Suprapubic skin (tissue), 4 donors: ENCODE results near the gene MAPK7. TPM values are rescaled to one million over a fixed set of nuclear protein-coding genes. Genes with fewer than 3 reads are reported as not detected.
A peak's percentile ranks its signal among the peaks of the same experiment; 100 is the strongest.

ENCODE experiments used
- DNase-seq, 2 donors: peaks; one replicate each; pipeline ENCODE4 v3.0.0-alpha.2; 2019; ENCODE audit warnings: low spot score in 2 of 2
- H3K27ac ChIP-seq: fragments of 200-600 bp; sonication (generic); one replicate; pipeline ENCODE4 v1.5.1; 2019
- H3K27me3 ChIP-seq: fragments of 200-600 bp; sonication (generic); one replicate; pipeline ENCODE4 v1.5.1; 2019
- H3K36me3 ChIP-seq: fragments of 200-600 bp; sonication (generic); one replicate; pipeline ENCODE4 v1.5.1; 2019
- H3K4me1 ChIP-seq: fragments of 200-600 bp; sonication (generic); one replicate; pipeline ENCODE4 v1.5.1; 2019
- H3K4me3 ChIP-seq: fragments of 200-600 bp; sonication (generic); one replicate; pipeline ENCODE4 v1.5.1; 2019; ENCODE audit warnings: mild to moderate bottlenecking
- H3K9me3 ChIP-seq: fragments of 200-600 bp; sonication (generic); one replicate; pipeline ENCODE4 v1.5.1; 2019
- CTCF ChIP-seq, 2 donors: fragments of 200-600 bp in 1 of 2; fragments of 450-650 bp in 1 of 2; sonication (generic) in 1 of 2; IDR thresholded peaks; one replicate each; pipeline ENCODE4 v1.5.1; 2016 to 2019; ENCODE audit warnings: antibody characterized with exemption in 2 of 2, mild to moderate bottlenecking in 1 of 2, moderate library complexity in 1 of 2
- EP300 ChIP-seq: sonication (generic); formaldehyde crosslinking; IDR thresholded peaks from one replicate; pipeline ENCODE4 v1.6.1; 2017; ENCODE audit warnings: antibody characterized with exemption
- POLR2A ChIP-seq, 2 donors: fragments of 450-650 bp; IDR thresholded peaks; one replicate each; pipeline ENCODE4 v1.6.1; 2017; ENCODE audit warnings: antibody characterized with exemption in 2 of 2, mild to moderate bottlenecking in 2 of 2, moderate library complexity in 2 of 2
- POLR2AphosphoS5 ChIP-seq, 3 donors: sonication (generic); formaldehyde crosslinking; IDR thresholded peaks; one replicate each; pipeline ENCODE4 v1.6.1; 2017; ENCODE audit warnings: antibody characterized with exemption in 3 of 3
- WGBS: methylation state at CpG from one replicate; pipeline ENCODE4 v1.1.5; 2018; 5-methylcytosine and 5-hydroxymethylcytosine counted together
- total RNA-seq, 4 donors: library from RNA; depleted of rRNA; stranded (reverse); fragments of >200 nt; gene quantifications; one replicate each; pipeline ENCODE4 v1.1.0, GENCODE V29; 2016

MAPK7 gene
- total RNA-seq, 4 donors from 2014 or later = 30.9 to 47.1 (median 43.6) TPM

DNA sequence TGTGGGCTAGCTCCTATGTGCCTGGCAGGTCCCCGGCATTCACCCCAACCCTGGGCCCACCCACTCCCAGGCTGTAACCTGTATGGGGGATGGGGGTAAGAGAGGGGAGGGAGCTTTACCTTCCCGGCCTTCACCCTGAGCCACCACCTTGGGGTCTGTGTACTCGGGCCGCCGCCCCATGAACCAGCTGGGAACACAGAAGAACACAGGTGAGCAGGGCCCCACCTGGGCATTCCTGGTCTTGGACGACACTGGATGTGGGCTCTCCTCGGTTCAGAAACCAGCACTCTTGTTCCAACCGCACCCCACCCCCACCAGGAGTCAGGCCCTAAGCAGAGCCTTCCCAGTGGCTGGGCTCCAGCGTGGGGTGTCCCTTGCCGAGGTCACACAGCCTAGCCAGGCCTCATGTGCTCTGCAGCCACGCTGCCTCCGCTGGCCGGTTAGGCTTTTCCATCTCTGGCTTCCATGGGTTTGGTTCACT lies 34.6 kb upstream of the MAPK7 start:
- H3K36me3 ChIP-seq = no peaks in the 10 kb centered on the region
- 82% methylated on average over 12 of the region's 13 CpGs for WGBS
- H3K4me1 ChIP-seq = peaks cover 72% of the 10 kb centered on the region
- H3K4me3 ChIP-seq = no peak overlapping the region
- H3K9me3 ChIP-seq = no peaks in the 10 kb centered on the region
- peak in 1 of 2 donors; percentile 79 for DNase-seq
- no peak overlapping the region for H3K27ac ChIP-seq
- TF ChIP-seq POLR2AphosphoS5 (IDR thresholded peaks at IDR 0.05) = no peak
- TF ChIP-seq POLR2A (IDR thresholded peaks at IDR 0.05) = no peak
- TF ChIP-seq EP300 = no peak
- no peak for TF ChIP-seq CTCF (IDR thresholded peaks at IDR 0.05)
- no peaks in the 10 kb centered on the region for H3K27me3 ChIP-seq

DNA sequence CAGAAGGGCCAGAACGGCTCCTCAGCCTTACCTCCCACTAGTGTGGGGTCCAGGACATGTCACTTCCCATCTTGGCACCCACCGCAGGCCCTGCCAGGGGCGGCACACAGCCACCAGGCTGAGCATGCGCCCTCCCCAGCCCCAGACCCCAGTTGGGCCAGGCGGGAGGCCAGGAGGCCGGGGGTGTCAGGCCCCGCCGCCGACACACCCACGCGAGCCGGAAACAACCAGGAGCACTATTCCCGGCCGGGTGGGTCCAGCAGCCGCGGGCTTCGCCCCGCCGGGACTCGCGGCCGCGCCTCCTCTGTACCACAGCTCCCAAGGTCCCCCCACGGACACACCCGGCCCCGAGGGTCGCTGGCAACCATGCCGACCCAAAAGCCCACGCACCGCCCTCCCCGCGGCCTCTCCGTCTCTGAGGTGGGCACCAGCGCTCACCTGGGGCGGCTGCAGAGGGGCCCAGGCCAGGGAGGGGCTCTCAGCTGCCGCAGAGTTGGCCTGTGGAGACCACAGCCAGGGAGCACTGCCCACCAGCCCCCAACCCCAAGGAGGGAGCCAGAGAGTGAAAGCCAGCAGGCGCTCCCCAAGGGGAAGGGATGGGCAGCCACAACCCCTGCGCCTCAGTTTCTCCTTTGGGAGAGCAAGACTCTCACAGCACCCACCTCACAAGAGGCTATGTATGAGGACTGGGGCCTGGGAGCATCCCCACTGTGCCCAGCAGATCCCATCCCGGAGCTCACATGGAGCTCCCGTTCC lies 33.8 kb upstream of the MAPK7 start:
- TF ChIP-seq POLR2AphosphoS5 (IDR thresholded peaks at IDR 0.05) (no peak), CTCF (IDR thresholded peaks at IDR 0.05) (no peak), EP300 (no peak), POLR2A (IDR thresholded peaks at IDR 0.05) (no peak)

GRCh38 chr17:19345067-19345460 lies 33.2 kb upstream of the MAPK7 start:
- Histone ChIP-seq H3K4me3 (no peak overlapping the region), H3K27ac (peak overlapping the region; percentile 77), H3K9me3 (no peaks in the 10 kb centered on the region), H3K4me1 (peaks cover 75% of the 10 kb centered on the region), H3K27me3 (no peaks in the 10 kb centered on the region), H3K36me3 (no peaks in the 10 kb centered on the region)
- WGBS = 89% methylated on average over 7 of the region's 7 CpGs
- DNase-seq = peak in 1 of 2 donors; percentile 56
- no peak for TF ChIP-seq POLR2A (IDR thresholded peaks at IDR 0.05)
- TF ChIP-seq POLR2AphosphoS5 (IDR thresholded peaks at IDR 0.05) = no peak
- no peak for TF ChIP-seq CTCF (IDR thresholded peaks at IDR 0.05)
- TF ChIP-seq EP300 = no peak

More for the DNA sequence above, 33.8 kb upstream of the MAPK7 start:
- WGBS = 44% methylated on average over 24 of the region's 40 CpGs
- peaks cover 75% of the 10 kb centered on the region for H3K4me1 ChIP-seq
- no peaks in the 10 kb centered on the region for H3K9me3 ChIP-seq
- H3K36me3 ChIP-seq = no peaks in the 10 kb centered on the region
- H3K27ac ChIP-seq = no peak overlapping the region
- H3K4me3 ChIP-seq = no peak overlapping the region
- DNase-seq = peak in 1 of 2 donors; percentile 72
- H3K27me3 ChIP-seq = no peaks in the 10 kb centered on the region

GRCh38 chr17:19345486-19346350 lies 32.6 kb upstream of the MAPK7 start:
- Histone ChIP-seq H3K9me3 (no peaks in the 10 kb centered on the region), H3K27ac (peak overlapping the region; percentile 77), H3K4me3 (no peak overlapping the region), H3K4me1 (peaks cover 75% of the 10 kb centered on the region), H3K36me3 (no peaks in the 10 kb centered on the region), H3K27me3 (no peaks in the 10 kb centered on the region)
- no peak for TF ChIP-seq EP300
- 87% methylated on average over 8 of the region's 13 CpGs for WGBS
- DNase-seq = peak in 1 of 2 donors; percentile 37

DNA sequence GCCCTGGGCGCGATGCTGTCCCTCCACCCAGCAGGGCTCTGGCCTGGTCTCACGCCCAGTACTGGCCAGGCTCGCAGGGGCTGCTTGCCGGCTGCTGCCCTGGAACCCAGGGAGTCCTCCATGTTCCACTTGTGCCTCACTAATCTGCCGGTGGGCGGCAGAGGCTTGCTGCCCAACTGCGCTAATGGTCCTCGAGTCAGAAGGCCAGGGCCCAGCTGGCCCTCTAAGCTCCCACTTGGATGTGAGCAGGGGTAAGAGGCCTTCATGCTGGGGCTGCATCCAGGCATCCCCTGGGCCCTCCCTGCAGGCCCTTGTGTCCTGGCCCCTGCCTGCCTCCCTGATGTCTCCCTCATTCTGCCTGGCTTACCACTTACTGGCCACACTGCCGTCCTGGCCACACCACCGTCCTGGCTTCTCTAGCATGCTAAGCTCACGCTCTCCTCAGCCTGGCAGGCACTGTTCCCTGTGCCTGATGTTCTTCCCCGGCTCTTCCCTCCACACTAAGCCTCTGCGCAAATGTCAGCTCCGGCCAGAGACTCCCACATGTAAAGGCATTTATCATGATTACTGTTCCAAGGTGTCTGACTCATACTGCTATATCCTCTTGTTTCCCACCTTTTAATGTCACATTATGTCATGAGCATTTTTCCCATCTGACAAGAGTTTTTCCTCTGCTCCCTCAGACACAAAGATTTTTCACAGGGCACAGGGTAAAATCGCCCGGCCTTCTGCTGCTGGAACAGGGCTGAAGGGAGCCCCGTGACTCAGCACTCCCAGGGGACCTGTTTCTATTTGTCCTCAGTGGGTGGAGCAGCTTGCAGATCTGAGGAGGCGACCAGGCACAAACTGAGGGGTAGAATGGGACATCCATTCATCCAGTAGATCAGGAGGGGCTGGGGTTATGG lies 31.7 kb upstream of the MAPK7 start:
- WGBS = 20% methylated on average over 11 of the region's 19 CpGs
- Histone ChIP-seq H3K36me3 (no peaks in the 10 kb centered on the region), H3K9me3 (no peaks in the 10 kb centered on the region), H3K4me3 (no peak overlapping the region), H3K4me1 (peaks cover 70% of the 10 kb centered on the region), H3K27ac (peak overlapping the region; percentile 77), H3K27me3 (no peaks in the 10 kb centered on the region)
- TF ChIP-seq POLR2AphosphoS5 (IDR thresholded peaks at IDR 0.05) (no peak), POLR2A (IDR thresholded peaks at IDR 0.05) (no peak), CTCF (IDR thresholded peaks at IDR 0.05) (no peak), EP300 (no peak)
- peak; percentile 83 to 86 for DNase-seq
